GM06990 (cell line): Measurements from ENCODE around the gene CNTNAP4.

Experiments used
- DNase-seq: peaks from one replicate; pipeline ENCODE4 v3.0.0-alpha.2; 2011; ENCODE audit not compliant: insufficient read length; ENCODE audit errors: extremely low read depth
- H3K27me3 ChIP-seq: replicated peaks from 2 replicates; pipeline ENCODE4 v1.6.0; 2011; ENCODE audit warnings: low read length; ENCODE audit not compliant: control insufficient read depth, insufficient read depth
- H3K36me3 ChIP-seq: 2 replicates; pipeline ENCODE4 v1.5.1; 2011; ENCODE audit warnings: low read length; ENCODE audit not compliant: control insufficient read depth, insufficient read depth
- H3K4me3 ChIP-seq: replicated peaks from 2 replicates; pipeline ENCODE4 v1.5.1; 2011; ENCODE audit warnings: low read depth, mild to moderate bottlenecking, control low read depth, low read length
- TF ChIP-seq, protein P1 (sequence below): IDR thresholded peaks from 2 replicates; pipeline ENCODE4 v1.5.1; 2011; ENCODE audit warnings: low read length, control low read depth, mild to moderate bottlenecking, inconsistent platforms; ENCODE audit not compliant: insufficient read depth, poor library complexity, severe bottlenecking

The CNTNAP4 gene

DNA sequence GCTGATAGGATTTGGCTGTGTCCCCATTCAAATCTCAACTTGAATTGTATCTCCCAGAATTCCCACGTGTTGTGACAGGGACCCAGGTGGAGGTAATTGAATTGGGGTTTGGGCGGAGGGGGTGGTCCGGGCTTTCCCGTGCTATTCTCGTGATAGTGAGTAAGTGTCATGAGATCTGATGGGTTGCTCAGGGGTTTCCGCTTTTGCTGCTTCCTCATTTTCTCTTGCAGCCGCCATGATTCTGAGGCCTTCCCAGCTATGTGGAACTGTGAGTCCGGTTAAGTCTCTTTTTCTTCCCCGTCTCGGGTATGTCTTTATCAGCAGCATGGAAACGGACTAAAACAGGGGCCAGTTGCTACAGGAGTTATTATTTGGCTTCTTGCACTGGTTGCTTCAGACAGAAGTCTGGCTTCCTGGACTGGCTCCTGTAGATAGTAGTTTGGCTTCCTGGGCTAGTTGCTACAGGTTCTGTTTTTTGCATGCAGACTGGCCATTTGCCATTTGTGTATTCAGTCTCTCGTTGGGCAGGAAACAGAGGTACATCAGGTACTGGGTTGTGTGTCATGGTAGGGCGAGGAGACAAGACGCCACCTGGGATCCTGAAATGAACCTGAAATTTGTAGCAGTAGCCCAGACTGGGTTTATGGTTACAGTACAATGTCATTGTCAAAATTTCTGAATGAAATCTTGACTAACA lies 32.6 kb downstream of the CNTNAP4 start:
- no peak for DNase-seq
- Histone ChIP-seq H3K27me3 (no peaks in the 10 kb centered on the region), H3K36me3 (no peaks in the 10 kb centered on the region), H3K4me3 (no peak overlapping the region)
- TF ChIP-seq, protein P1, sequence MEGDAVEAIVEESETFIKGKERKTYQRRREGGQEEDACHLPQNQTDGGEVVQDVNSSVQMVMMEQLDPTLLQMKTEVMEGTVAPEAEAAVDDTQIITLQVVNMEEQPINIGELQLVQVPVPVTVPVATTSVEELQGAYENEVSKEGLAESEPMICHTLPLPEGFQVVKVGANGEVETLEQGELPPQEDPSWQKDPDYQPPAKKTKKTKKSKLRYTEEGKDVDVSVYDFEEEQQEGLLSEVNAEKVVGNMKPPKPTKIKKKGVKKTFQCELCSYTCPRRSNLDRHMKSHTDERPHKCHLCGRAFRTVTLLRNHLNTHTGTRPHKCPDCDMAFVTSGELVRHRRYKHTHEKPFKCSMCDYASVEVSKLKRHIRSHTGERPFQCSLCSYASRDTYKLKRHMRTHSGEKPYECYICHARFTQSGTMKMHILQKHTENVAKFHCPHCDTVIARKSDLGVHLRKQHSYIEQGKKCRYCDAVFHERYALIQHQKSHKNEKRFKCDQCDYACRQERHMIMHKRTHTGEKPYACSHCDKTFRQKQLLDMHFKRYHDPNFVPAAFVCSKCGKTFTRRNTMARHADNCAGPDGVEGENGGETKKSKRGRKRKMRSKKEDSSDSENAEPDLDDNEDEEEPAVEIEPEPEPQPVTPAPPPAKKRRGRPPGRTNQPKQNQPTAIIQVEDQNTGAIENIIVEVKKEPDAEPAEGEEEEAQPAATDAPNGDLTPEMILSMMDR: no peak

DNA sequence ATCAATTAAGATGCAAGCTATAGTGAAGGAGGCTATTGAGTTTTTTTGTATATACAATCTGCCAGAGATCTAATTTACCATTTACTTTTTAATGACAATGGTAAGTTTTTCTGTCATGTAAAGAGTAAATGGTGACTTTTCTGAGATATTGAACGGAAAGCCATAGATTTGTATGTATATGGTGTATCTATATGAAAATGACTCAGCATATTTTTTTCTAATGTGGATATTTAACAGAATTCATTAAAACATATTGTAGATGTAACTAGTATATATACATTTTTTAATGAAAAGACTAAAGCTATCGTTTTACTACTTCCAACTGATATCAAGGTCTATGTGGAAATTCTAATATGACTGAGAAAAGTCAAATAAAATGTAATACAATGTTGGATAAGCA lies 34.1 kb downstream of the CNTNAP4 start:
- H3K36me3 ChIP-seq: no peaks in the 10 kb centered on the region
- no peaks in the 10 kb centered on the region for H3K27me3 ChIP-seq
- TF ChIP-seq, protein P1: no peak
- no peak overlapping the region for H3K4me3 ChIP-seq
- no peak for DNase-seq

- DNase-seq: no peak
- Histone ChIP-seq H3K27me3 (no peaks in the 10 kb centered on the region), H3K36me3 (no peaks in the 10 kb centered on the region), H3K4me3 (no peak overlapping the region)
- TF ChIP-seq, protein P1: no peak
Measured at GRCh38 chr16:76318565-76318964, 41.4 kb downstream of the CNTNAP4 start.

DNA sequence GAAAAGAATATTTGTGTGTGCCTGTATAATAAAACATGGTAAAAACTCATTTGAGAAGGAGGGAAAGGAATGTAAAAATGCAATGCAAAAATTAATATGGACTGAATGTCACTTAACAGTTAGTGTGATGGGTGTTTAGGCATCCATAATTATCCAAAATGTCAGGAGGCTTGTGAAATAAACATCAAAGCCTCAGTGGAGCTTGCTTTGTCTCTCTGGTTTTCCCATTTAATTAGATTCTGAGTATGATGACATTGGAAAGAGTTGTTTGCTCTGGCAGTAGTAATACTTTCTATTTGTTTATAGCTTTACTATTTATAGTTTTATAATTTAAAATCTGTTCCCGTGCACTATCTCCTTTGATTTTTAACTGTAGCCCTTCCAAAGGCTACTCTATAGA lies 51.9 kb downstream of the CNTNAP4 start:
- no peak for DNase-seq
- Histone ChIP-seq H3K36me3 (no peaks in the 10 kb centered on the region), H3K27me3 (no peaks in the 10 kb centered on the region), H3K4me3 (no peak overlapping the region)
- TF ChIP-seq, protein P1: no peak

GRCh38 chr16:76335180-76335974 lies 58.2 kb downstream of the CNTNAP4 start:
- TF ChIP-seq, protein P1: no peak
- Histone ChIP-seq H3K36me3 (no peaks in the 10 kb centered on the region), H3K27me3 (no peaks in the 10 kb centered on the region), H3K4me3 (no peak overlapping the region)
- DNase-seq: no peak
